Kidney epithelial cell (primary cell): Measurements from ENCODE around the gene RIGI. TPM values are rescaled to one million over a fixed set of nuclear protein-coding genes. Genes with fewer than 3 reads are reported as not detected.
A peak's percentile ranks its signal among the peaks of the same experiment; 100 is the strongest.

Source experiments
- DNase-seq: peaks from one replicate; pipeline ENCODE4 v3.0.0-alpha.2; 2010; ENCODE audit warnings: low read depth
- H3K27me3 ChIP-seq: 2 replicates; pipeline ENCODE4 v1.6.0; 2011; ENCODE audit warnings: low read length; ENCODE audit not compliant: control insufficient read depth, insufficient read depth
- H3K36me3 ChIP-seq: 2 replicates; pipeline ENCODE4 v1.5.1; 2011; ENCODE audit warnings: low read length; ENCODE audit not compliant: control insufficient read depth, insufficient read depth
- H3K4me3 ChIP-seq: 2 replicates; pipeline ENCODE4 v1.5.1; 2011; ENCODE audit warnings: low read depth, mild to moderate bottlenecking, control low read depth, low read length
- CTCF ChIP-seq: IDR thresholded peaks from 2 replicates; pipeline ENCODE4 v1.5.1; 2011; ENCODE audit warnings: mild to moderate bottlenecking, moderate library complexity, low read length, control low read depth, inconsistent platforms; ENCODE audit not compliant: insufficient read depth, poor library complexity, severe bottlenecking
- total RNA-seq: library from RNA; depleted of rRNA; stranded (reverse); fragments of >200 nt; gene quantifications from 2 replicates; pipeline ENCODE4 v1.2.3, GENCODE V29; 2015

Gene RIGI
- total RNA-seq, 1 donor from 2014 or later = 18.7 TPM

DNA sequence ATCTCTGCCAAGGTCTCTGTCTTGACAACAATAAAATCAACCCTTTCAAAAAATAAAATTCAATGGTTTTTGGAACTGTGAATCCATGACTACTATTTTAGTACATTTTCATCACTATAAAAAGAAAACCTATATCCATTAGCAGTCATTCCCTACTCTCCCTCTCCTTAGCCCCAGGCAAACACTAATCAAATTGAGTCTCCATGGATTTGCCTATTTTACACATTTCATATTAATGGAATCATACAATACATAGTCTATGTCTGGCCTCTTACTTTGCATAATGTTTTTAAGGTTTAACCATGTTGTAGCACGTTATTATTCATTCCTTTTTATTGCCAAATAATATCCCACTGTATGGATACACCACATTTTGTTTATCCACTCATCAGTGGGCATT, 24.1 kb downstream of the RIGI start:
- H3K27me3 ChIP-seq = no peaks in the 10 kb centered on the region
- no peak overlapping the region for H3K4me3 ChIP-seq
- H3K36me3 ChIP-seq = no peaks in the 10 kb centered on the region
- no peak for TF ChIP-seq CTCF
- no peak for DNase-seq

GRCh38 chr9:32500768-32501167, 25.2 kb downstream of the RIGI start:
- Histone ChIP-seq H3K27me3 (no peaks in the 10 kb centered on the region), H3K36me3 (no peaks in the 10 kb centered on the region), H3K4me3 (no peak overlapping the region)
- DNase-seq = peak; percentile 54
- no peak for TF ChIP-seq CTCF

DNA sequence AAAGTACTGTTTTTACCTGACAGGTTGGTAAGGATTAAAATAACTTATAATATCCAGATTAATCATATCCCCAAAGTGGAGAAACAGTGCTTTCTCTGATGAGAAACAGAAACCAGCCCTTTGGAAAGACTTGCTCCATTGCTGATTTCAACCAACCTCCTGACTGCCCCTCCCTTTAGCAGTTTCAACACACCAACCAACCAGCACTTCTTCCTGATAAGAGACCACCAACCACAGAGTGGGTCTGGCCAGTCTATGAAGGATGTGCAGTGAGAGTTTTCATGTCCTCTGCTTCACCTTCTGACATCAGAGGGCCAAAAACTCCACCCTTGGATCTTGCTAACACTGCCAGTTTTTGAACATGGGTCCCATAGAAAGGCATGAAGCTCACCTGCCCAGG, 28.1 kb downstream of the RIGI start:
- Histone ChIP-seq H3K36me3 (no peaks in the 10 kb centered on the region), H3K4me3 (no peak overlapping the region), H3K27me3 (no peaks in the 10 kb centered on the region)
- no peak for DNase-seq
- TF ChIP-seq CTCF = no peak

GRCh38 chr9:32490601-32491000, 35.4 kb downstream of the RIGI start:
- no peak for TF ChIP-seq CTCF
- no peak for DNase-seq
- Histone ChIP-seq H3K27me3 (no peaks in the 10 kb centered on the region), H3K36me3 (peaks cover 3% of the 10 kb centered on the region), H3K4me3 (no peak overlapping the region)

GRCh38 chr9:32487981-32488380, 38.0 kb downstream of the RIGI start:
- no peaks in the 10 kb centered on the region for H3K27me3 ChIP-seq
- H3K4me3 ChIP-seq = no peak overlapping the region
- no peak for TF ChIP-seq CTCF
- H3K36me3 ChIP-seq = peaks cover 3% of the 10 kb centered on the region
- no peak for DNase-seq

- no peak for TF ChIP-seq CTCF
- Histone ChIP-seq H3K4me3 (no peak overlapping the region), H3K36me3 (no peaks in the 10 kb centered on the region), H3K27me3 (no peaks in the 10 kb centered on the region)
- DNase-seq = no peak
These were observed 39.0 kb downstream of the RIGI start for GRCh38 chr9:32486839-32487562.
